Activated T-cell treated with anti-CD3 and anti-CD28 coated beads, Interleukin-2, amount 50 U/mL, for 24 hours (primary cell): ENCODE results near the gene EPHB1.

Experiments used
- DNase-seq: peaks from one replicate; pipeline ENCODE4 v3.0.0-alpha.2; 2020
- H3K27ac Mint-ChIP-seq: 2 replicates; pipeline ENCODE4 v1.8.0; 2020; ENCODE audit warnings: mild to moderate bottlenecking, mixed read lengths
- H3K27me3 Mint-ChIP-seq: 2 replicates; pipeline ENCODE4 v1.8.0; 2020; ENCODE audit warnings: mixed read lengths
- H3K36me3 Mint-ChIP-seq: 2 replicates; pipeline ENCODE4 v1.8.0; 2020; ENCODE audit warnings: low read depth, mixed read lengths
- H3K4me1 Mint-ChIP-seq: 2 replicates; pipeline ENCODE4 v1.8.0; 2020; ENCODE audit warnings: low read depth, mixed read lengths
- H3K4me3 Mint-ChIP-seq: 2 replicates; pipeline ENCODE4 v1.8.0; 2020; ENCODE audit warnings: mild to moderate bottlenecking, moderate library complexity, mixed read lengths
- H3K9me3 Mint-ChIP-seq: 2 replicates; pipeline ENCODE4 v1.8.0; 2020; ENCODE audit warnings: mixed read lengths

The EPHB1 gene

GRCh38 chr3:134796281-134797056, 1.4 kb downstream of the EPHB1 start:
- Mint-ChIP-seq H3K4me1 (peaks cover 13% of the 10 kb centered on the region), H3K9me3 (no peaks in the 10 kb centered on the region), H3K27me3 (peaks cover 70% of the 10 kb centered on the region), H3K36me3 (no peaks in the 10 kb centered on the region), H3K27ac (no peak overlapping the region), H3K4me3 (peak overlapping the region; percentile 79)
- no peak for DNase-seq

- Mint-ChIP-seq H3K4me1 (peaks cover 17% of the 10 kb centered on the region), H3K4me3 (peak overlapping the region; percentile 26), H3K27ac (no peak overlapping the region), H3K9me3 (no peaks in the 10 kb centered on the region), H3K27me3 (peaks cover 67% of the 10 kb centered on the region), H3K36me3 (no peaks in the 10 kb centered on the region)
- no peak for DNase-seq
Measured at GRCh38 chr3:134797057-134797740, 2.1 kb downstream of the EPHB1 start.

DNA sequence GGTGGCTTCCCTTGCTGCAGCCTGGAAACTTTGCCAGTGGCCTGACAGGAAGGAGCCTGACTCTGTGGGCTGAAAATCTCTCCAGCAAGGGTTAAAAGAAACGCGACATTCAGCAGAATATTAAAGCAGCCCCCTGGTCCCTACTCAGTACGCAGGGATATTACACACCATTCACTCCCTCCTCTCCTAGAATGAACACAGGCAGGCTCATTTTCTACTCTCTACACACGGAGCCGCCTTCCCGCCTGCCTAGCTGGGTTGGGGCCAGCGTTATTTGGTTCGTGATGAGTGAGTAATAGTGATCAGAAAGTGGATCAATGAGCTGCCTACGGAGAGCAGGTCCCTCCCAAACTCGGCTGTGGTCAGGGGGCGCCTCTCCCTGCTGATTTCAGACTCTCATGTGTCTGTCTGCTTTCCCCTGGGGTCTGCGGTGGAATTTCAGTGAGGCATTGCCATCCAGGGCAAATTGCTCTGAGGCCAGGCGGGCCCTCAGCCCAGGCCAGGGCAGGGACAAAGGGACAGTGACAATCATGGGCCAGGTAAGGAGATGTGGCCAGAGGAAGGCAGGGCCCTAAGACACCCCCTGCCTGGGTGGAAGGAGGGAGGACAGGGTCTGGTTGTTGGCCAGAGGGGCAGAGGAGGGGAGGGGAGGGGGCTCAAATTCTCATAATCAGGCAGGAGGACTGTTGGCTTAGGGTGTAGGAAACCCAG, 2.8 kb downstream of the EPHB1 start:
- Mint-ChIP-seq H3K4me1 (peaks cover 24% of the 10 kb centered on the region), H3K27me3 (peaks cover 63% of the 10 kb centered on the region), H3K27ac (no peak overlapping the region)

GRCh38 chr3:134798681-134799311, 3.7 kb downstream of the EPHB1 start:
- Mint-ChIP-seq H3K36me3 (no peaks in the 10 kb centered on the region), H3K27ac (no peak overlapping the region), H3K4me1 (peaks cover 33% of the 10 kb centered on the region), H3K9me3 (no peaks in the 10 kb centered on the region), H3K27me3 (peaks cover 54% of the 10 kb centered on the region), H3K4me3 (no peak overlapping the region)
- DNase-seq, result no peak

More for the DNA sequence above, 2.8 kb downstream of the EPHB1 start:
- Mint-ChIP-seq H3K9me3 (no peaks in the 10 kb centered on the region), H3K36me3 (no peaks in the 10 kb centered on the region), H3K4me3 (no peak overlapping the region)
- no peak for DNase-seq

GRCh38 chr3:134799393-134799792, 4.3 kb downstream of the EPHB1 start:
- Mint-ChIP-seq H3K4me1 (peaks cover 33% of the 10 kb centered on the region), H3K27ac (no peak overlapping the region), H3K9me3 (no peaks in the 10 kb centered on the region), H3K36me3 (no peaks in the 10 kb centered on the region), H3K27me3 (peaks cover 50% of the 10 kb centered on the region), H3K4me3 (no peak overlapping the region)
- no peak for DNase-seq

DNA sequence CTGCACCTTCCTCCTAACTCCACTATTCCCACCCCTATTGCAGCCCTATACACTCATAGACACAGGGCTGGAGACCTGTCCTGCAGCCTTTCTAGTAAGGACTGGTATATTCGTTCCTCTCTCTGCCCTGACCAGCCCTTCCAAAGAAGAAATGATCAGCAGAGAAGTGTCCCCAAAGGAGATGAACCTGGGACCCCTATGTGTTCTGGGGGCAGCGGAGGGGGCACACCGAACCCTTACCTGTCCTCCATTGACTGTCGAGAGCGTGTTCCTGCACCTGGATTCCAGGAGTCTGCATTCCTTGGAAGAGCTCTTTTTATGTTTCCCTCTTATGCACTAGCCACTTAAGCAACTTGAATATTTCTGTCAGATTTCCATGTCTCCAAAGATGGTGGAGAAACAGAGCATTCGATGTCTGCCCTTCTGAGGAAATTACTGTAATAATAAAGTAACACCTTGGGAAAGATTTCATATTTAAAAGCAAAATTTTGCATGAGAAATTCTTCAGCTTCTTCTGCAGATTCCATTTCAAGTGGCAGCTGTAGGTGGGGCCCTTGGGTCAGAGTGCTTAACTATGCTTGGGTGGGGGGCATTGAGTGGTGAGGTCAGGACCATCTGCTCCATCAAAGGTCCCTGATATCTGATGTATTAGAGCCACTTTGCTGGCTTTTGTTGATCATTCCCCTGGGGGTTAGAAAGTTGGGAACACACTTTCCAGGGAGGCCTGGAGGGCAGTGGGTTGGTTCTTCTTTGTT, 6.3 kb downstream of the EPHB1 start:
- Mint-ChIP-seq H3K27ac (no peak overlapping the region), H3K4me3 (no peak overlapping the region), H3K9me3 (no peaks in the 10 kb centered on the region), H3K27me3 (peaks cover 42% of the 10 kb centered on the region), H3K36me3 (no peaks in the 10 kb centered on the region), H3K4me1 (peaks cover 29% of the 10 kb centered on the region)
- DNase-seq, result no peak

DNA sequence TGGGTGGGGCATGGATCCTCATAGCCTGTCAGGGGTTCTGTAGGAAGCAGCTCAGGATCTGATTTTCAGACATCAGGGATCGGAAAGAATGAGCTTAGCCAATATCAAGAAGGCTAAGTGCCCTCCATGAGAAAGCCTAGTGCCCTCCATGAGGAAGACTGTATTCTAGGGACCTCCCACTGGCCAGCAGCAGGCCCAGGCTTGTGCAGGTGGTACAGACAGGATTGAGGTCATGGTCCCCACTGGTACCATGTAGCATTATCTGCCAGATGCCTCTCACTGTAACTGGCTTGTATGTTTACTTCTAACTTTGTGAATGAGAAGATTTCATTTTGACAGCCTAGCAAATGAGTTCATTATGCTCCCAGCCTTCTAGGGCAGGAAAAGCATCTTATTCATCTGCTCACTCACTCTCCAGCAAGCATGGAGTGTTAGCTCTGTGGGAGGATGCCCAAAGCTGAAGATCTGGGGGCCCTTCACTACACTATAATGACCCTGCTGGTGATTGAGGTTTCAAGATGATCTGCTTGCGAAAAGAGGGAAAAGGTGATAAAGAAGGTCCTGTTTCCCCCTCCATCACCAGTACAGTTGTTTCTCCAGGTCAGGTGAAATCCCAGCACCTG, 7.5 kb downstream of the EPHB1 start:
- Mint-ChIP-seq H3K9me3 (no peaks in the 10 kb centered on the region), H3K27me3 (peaks cover 31% of the 10 kb centered on the region), H3K4me1 (peaks cover 24% of the 10 kb centered on the region), H3K27ac (peak overlapping the region; percentile 75), H3K4me3 (no peak overlapping the region), H3K36me3 (no peaks in the 10 kb centered on the region)
- DNase-seq, result no peak

GRCh38 chr3:134803051-134803505, 8.0 kb downstream of the EPHB1 start:
- Mint-ChIP-seq H3K9me3 (no peaks in the 10 kb centered on the region), H3K4me3 (no peak overlapping the region), H3K27me3 (peaks cover 26% of the 10 kb centered on the region), H3K27ac (peak overlapping the region; percentile 75), H3K36me3 (no peaks in the 10 kb centered on the region), H3K4me1 (peaks cover 24% of the 10 kb centered on the region)
- DNase-seq, result no peak

GRCh38 chr3:134803652-134804051, 8.6 kb downstream of the EPHB1 start:
- Mint-ChIP-seq H3K4me1 (peaks cover 24% of the 10 kb centered on the region), H3K27me3 (peaks cover 20% of the 10 kb centered on the region), H3K27ac (no peak overlapping the region), H3K4me3 (no peak overlapping the region), H3K36me3 (no peaks in the 10 kb centered on the region), H3K9me3 (no peaks in the 10 kb centered on the region)
- no peak for DNase-seq

DNA sequence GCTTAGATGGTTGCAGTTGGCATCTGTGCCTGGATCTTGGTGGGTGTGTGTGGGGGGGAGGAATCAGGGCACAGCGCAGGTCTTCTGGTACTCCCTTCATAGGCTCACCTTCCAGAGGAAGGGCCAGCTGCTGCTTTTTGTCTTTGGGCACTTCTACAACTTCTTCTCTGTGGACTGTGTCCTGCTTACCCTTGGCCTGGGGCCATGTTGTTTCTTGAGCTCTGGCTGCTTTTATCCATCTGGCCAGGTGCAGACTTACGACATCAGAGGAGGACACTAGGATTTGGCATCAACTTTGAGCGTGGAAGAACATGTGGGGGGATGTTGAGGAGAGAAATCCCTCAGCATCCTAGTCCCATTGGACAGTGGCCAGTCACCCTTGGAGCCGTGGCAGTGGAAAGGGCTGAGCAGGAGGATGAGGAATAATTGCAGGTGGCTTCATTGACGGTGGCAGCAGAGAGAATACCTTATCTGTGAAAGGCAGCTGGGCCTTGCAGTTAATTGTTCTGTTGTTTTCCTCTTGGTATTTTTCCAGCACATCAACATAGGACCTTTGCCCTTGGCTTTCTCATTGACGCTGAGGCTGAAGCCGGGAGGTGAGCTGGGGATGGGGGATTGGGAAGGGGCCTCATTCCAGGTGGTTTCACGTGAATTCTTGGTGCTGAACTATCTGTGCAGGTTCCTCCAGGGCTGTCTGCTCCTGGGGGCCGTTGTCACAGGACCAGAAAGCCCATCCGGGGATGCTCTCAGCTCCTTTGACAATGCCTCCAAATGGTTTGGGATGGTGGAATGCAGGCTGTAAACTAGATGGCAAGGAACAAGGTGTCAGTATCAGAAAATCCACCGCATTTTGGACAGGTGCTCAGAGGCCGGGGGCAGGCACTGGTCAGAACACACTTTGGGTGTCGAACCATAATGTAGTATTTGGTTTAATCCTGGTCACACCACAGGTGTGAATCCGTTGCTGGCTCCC, 9.7 kb downstream of the EPHB1 start:
- Mint-ChIP-seq H3K4me3 (no peak overlapping the region), H3K27ac (no peak overlapping the region), H3K27me3 (peaks cover 9% of the 10 kb centered on the region), H3K36me3 (no peaks in the 10 kb centered on the region), H3K9me3 (no peaks in the 10 kb centered on the region), H3K4me1 (peaks cover 26% of the 10 kb centered on the region)
- DNase-seq, result no peak

DNA sequence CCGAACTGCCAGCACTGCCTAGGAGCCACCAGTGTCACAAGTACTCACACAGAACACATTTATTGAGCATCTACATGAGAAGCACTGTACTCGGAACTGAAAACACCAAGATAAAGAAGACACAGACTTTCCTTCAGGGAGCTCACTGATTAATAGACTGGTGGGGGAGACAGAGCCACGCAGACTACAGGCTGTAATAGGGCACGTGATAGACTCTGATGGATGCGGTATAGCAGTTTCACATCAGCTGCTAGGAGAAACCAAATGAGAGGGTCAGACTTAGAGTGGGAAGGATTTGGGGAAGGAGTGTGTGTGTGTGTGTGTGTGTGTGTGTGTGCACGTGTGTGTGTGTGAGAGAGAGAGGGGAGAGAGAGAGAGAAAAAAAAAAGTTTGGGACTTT, 12.1 kb downstream of the EPHB1 start:
- DNase-seq, result no peak
- Mint-ChIP-seq H3K4me1 (peaks cover 23% of the 10 kb centered on the region), H3K4me3 (no peak overlapping the region), H3K9me3 (no peaks in the 10 kb centered on the region), H3K36me3 (no peaks in the 10 kb centered on the region), H3K27me3 (peaks cover 7% of the 10 kb centered on the region), H3K27ac (no peak overlapping the region)

DNA sequence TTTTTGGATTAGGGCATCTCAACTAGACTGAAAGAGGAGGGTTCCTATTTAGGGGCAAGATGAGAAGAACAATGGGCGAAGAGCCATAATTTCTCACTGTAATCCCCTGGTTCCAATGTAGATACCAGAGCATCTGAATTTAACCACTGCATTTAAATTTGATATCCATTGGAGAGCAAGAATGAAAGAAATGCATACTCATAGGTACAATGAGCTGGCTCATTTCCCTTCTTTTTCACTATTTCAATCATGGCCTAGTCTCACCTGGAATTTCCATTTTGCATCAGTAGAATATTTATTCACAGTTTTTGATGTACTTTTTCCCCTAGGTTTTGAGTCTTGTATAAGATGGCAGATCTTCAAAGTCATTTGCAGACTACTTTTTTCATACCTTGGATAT, 13.8 kb downstream of the EPHB1 start:
- H3K36me3 Mint-ChIP-seq, result no peaks in the 10 kb centered on the region

More for the DNA sequence above, 13.8 kb downstream of the EPHB1 start:
- DNase-seq, result no peak
- Mint-ChIP-seq H3K9me3 (no peaks in the 10 kb centered on the region), H3K27ac (no peak overlapping the region), H3K4me1 (peaks cover 6% of the 10 kb centered on the region), H3K4me3 (no peak overlapping the region), H3K27me3 (peaks cover 7% of the 10 kb centered on the region)
